B cell (primary cell): Measurements from ENCODE around the gene CPED1. TPM values are rescaled to one million over a fixed set of nuclear protein-coding genes. Genes with fewer than 3 reads are reported as not detected.

Source experiments
- ATAC-seq: fragments of 200-7000 bp; cut with Tn5 transposase; one replicate; pipeline ENCODE4 v1.10.0; 2021; ENCODE audit warnings: low read depth, mild to moderate bottlenecking, moderate number of reproducible peaks, moderate library complexity
- CTCF ChIA-PET: fragments of 350-600 bp; sonication (Branson Sonifier 250); formaldehyde crosslinking; loops from one replicate; lab custom pipeline; 2021; ENCODE audit warnings: antibody characterized with exemption, inconsistent platforms; lab: Charles Lee
- POLR2A ChIA-PET: fragments of 350-600 bp; sonication (Branson Sonifier 250); formaldehyde crosslinking; loops from one replicate; lab custom pipeline; 2021; ENCODE audit warnings: antibody characterized with exemption; lab: Charles Lee
- DNase-seq: peaks from one replicate; pipeline ENCODE4 v3.0.0; 2013
- H2AFZ ChIP-seq: 2 replicates; pipeline ENCODE4 v1.6.1; 2012; ENCODE audit warnings: mild to moderate bottlenecking, low read depth, low read length; ENCODE audit not compliant: insufficient read depth, poor library complexity, severe bottlenecking
- H3K27ac ChIP-seq, 2 donors: 1 replicate in 1 of 2; 2 replicates in 1 of 2; pipeline ENCODE4 v1.5.1; 2012 to 2013; ENCODE audit warnings: low read length in 2 of 2, mild to moderate bottlenecking in 2 of 2, moderate library complexity in 1 of 2
- H3K27me3 ChIP-seq, 4 experiments: fragments of 200-600 bp in 1 of 4; sonication (generic) in 1 of 4; replicated peaks in 1 of 4; 1 replicate in 2 of 4; 2 replicates in 2 of 4; pipeline versions ENCODE4 v1.6.1 to v1.7.0; 2013 to 2016; ENCODE audit warnings: low read length in 3 of 4, mild to moderate bottlenecking in 2 of 4, mixed read lengths in 1 of 4, moderate library complexity in 1 of 4; ENCODE audit not compliant: insufficient read depth in 4 of 4, control insufficient read depth in 3 of 4; ENCODE audit errors: control extremely low read depth in 1 of 4
- H3K36me3 ChIP-seq, 2 experiments: replicated peaks in 1 of 2; 1 replicate in 1 of 2; 2 replicates in 1 of 2; pipeline versions ENCODE4 v1.6.1 to v1.7.1; 2013; ENCODE audit warnings: low read length in 1 of 2; ENCODE audit not compliant: insufficient read depth in 2 of 2, control insufficient read depth in 1 of 2; ENCODE audit errors: control extremely low read depth in 1 of 2, extremely low read depth in 1 of 2
- H3K4me1 ChIP-seq, 2 donors: fragments of 200-600 bp in 1 of 2; sonication (generic) in 1 of 2; 1 replicate in 1 of 2; 2 replicates in 1 of 2; pipeline versions ENCODE4 v1.5.1 to v1.6.1; 2013 to 2017; ENCODE audit warnings: low read length in 2 of 2; ENCODE audit not compliant: control insufficient read depth in 2 of 2, insufficient read depth in 2 of 2
- H3K4me2 ChIP-seq: replicated peaks from 2 replicates; pipeline ENCODE3; 2012; ENCODE audit warnings: mild to moderate bottlenecking, low read depth, low read length; ENCODE audit not compliant: poor library complexity, severe bottlenecking
- H3K4me3 ChIP-seq, 5 experiments: fragments of 200-600 bp in 1 of 5; sonication (generic) in 1 of 5; 1 replicate in 3 of 5; 2 replicates in 2 of 5; pipeline versions ENCODE4 v1.5.1 to v1.7.0; 2011 to 2016; ENCODE audit warnings: low read length in 4 of 5, mild to moderate bottlenecking in 4 of 5, low read depth in 2 of 5, control low read depth in 1 of 5, moderate library complexity in 1 of 5; ENCODE audit not compliant: insufficient read depth in 1 of 5; ENCODE audit errors: control extremely low read depth in 1 of 5, extremely low read depth in 1 of 5
- H3K79me2 ChIP-seq: fragments of 200-600 bp; sonication (generic); one replicate; pipeline ENCODE4 v1.6.0; 2016; ENCODE audit warnings: low read length; ENCODE audit not compliant: control insufficient read depth, insufficient read depth
- H3K9ac ChIP-seq: fragments of 200-600 bp; sonication (generic); 2 replicates; pipeline ENCODE4 v1.6.1; 2017; ENCODE audit warnings: mild to moderate bottlenecking, low read length, moderate library complexity
- H3K9me3 ChIP-seq, 3 donors: one replicate each; pipeline versions ENCODE4 v1.6.1 to v1.7.1; 2013; ENCODE audit warnings: low read length in 2 of 3; ENCODE audit not compliant: control insufficient read depth in 2 of 3, insufficient read depth in 1 of 3; ENCODE audit errors: control extremely low read depth in 1 of 3
- H4K20me1 ChIP-seq: 2 replicates; pipeline ENCODE4 v1.6.0; 2012; ENCODE audit warnings: mild to moderate bottlenecking, low read length; ENCODE audit not compliant: insufficient read depth, control insufficient read depth, poor library complexity, severe bottlenecking
- H3K27ac Mint-ChIP-seq: one replicate; pipeline ENCODE4 v1.8.0; 2021; ENCODE audit warnings: mixed read lengths
- H3K27me3 Mint-ChIP-seq: one replicate; pipeline ENCODE4 v1.8.0; 2021; ENCODE audit warnings: mixed read lengths
- H3K4me1 Mint-ChIP-seq: one replicate; pipeline ENCODE4 v1.8.0; 2021; ENCODE audit warnings: mixed read lengths
- H3K4me3 Mint-ChIP-seq: one replicate; pipeline ENCODE4 v1.8.0; 2021; ENCODE audit warnings: mixed read lengths
- H3K9me3 Mint-ChIP-seq: one replicate; pipeline ENCODE4 v1.8.0; 2022; ENCODE audit warnings: mixed read lengths; ENCODE audit not compliant: insufficient read depth
- EZH2 ChIP-seq: IDR thresholded peaks from 2 replicates; pipeline ENCODE4 v1.6.1; 2012; ENCODE audit warnings: borderline replicate concordance, low read depth, mild to moderate bottlenecking, moderate library complexity, low read length; ENCODE audit not compliant: insufficient read depth, poor library complexity, severe bottlenecking
- WGBS: methylation state at CpG from one replicate; pipeline ENCODE4 v1.1.5; 2013; ENCODE audit warnings: missing lambda C conversion rate; ENCODE audit not compliant: insufficient coverage; 5-methylcytosine and 5-hydroxymethylcytosine counted together
- intact Hi-C: fragments of 100-400 bp; cut with micrococcal nuclease; formaldehyde crosslinking; loops from one replicate; pipeline ENCODE4 v1.10.0; 2022
- polyA plus RNA-seq: library from polyadenylated mRNA; depleted of rRNA; stranded (reverse); fragments of >200 nt; gene quantifications from 2 replicates; pipeline ENCODE4 v1.2.3, GENCODE V29; 2012
- total RNA-seq, 2 donors: library from RNA; stranded (reverse); fragments of 120-200 nt in 1 of 2; gene quantifications; 1 replicate in 1 of 2; 2 replicates in 1 of 2; pipeline versions ENCODE4 v1.2.3 to v1.2.4, GENCODE V29; 2013 to 2022
- TF ChIP-seq, protein P1 (sequence below): fragments of 200-600 bp; IDR thresholded peaks from one replicate; pipeline ENCODE4 v1.8.0; 2022; ENCODE audit warnings: antibody characterized with exemption, mild to moderate bottlenecking

CPED1 gene
- total and polyA plus RNA-seq, 2 donors (not counting 1 experiment from before 2014, with no cell fraction given): 0.44 to 3.8 TPM

DNA sequence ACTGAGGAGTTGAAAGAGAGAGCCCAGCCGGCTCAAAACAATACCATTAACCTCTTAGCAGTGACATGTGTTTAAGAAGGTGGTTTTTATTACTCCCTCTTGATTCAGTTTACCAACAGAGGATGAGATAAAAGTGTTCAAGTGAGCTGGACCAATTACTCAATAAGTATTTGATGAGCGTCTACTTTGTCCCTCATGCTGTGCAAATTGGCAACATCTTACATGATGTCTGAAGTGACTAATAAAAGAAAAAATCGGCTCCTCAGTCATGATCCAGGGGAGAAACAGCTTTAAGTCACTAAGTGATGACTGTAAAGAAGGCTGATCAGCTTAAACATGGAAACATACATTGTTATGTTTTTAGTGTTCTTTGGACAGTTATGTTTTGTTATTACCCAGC, 348.1 kb downstream of the CPED1 start:
- no peak for DNase-seq
- no peak overlapping the region for H3K4me3 Mint-ChIP-seq
- intact Hi-C loops: loop anchor here (2.0 to 10.0 kb wide), 2 partner anchors 348 to 542 kb away; partner anchors contain the start of gene CPED1

DNA sequence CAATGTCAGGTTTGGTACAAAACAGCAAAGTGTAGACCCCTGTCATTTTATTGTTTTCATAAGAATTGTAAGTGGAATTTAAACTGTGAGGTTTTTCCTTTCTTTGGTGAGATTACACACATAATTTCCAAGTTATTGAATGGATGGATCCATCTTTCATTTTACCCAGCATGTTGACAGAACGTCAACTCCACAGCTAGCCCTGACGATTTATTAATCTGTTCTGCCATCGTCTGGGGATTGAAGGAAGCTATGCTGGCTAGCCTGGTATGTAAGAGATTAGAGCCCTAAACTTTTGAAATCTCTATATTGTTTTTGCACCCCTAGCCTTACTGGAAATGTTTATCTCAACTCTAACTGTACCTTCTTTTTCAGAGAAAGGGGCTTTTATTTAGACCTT, 348.9 kb downstream of the CPED1 start:
- Histone ChIP-seq H3K27ac (peak overlapping the region in 1 of 2 donors; percentile 24), H3K4me3 (no peak overlapping the region), H3K27me3 (no peaks in the 10 kb centered on the region), H2AFZ (no peak overlapping the region), H3K79me2 (no peaks in the 10 kb centered on the region), H3K4me1 (no peaks in the 10 kb centered on the region), H3K9ac (no peak overlapping the region), H3K36me3 (peaks cover 3 to 13% of the 10 kb centered on the region in 2 experiments), H4K20me1 (no peaks in the 10 kb centered on the region), H3K4me2 (peak overlapping the region; percentile 11), H3K9me3 (no peaks in the 10 kb centered on the region)
- no peak overlapping the region for H3K4me3 Mint-ChIP-seq
- peak overlapping the region; percentile 46 for H3K27ac Mint-ChIP-seq
- ChIA-PET POLR2A (no interaction called here), CTCF (interaction anchor here (0.7 to 2.7 kb wide), 15 partner anchors 13 to 351 kb away, joined by 3 to 24 read pairs (median 8); no protein-coding TSS in a partner anchor)
- TF ChIP-seq EZH2: no peak
- TF ChIP-seq, protein P1, sequence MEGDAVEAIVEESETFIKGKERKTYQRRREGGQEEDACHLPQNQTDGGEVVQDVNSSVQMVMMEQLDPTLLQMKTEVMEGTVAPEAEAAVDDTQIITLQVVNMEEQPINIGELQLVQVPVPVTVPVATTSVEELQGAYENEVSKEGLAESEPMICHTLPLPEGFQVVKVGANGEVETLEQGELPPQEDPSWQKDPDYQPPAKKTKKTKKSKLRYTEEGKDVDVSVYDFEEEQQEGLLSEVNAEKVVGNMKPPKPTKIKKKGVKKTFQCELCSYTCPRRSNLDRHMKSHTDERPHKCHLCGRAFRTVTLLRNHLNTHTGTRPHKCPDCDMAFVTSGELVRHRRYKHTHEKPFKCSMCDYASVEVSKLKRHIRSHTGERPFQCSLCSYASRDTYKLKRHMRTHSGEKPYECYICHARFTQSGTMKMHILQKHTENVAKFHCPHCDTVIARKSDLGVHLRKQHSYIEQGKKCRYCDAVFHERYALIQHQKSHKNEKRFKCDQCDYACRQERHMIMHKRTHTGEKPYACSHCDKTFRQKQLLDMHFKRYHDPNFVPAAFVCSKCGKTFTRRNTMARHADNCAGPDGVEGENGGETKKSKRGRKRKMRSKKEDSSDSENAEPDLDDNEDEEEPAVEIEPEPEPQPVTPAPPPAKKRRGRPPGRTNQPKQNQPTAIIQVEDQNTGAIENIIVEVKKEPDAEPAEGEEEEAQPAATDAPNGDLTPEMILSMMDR: peak; percentile 35
- no peaks in the 10 kb centered on the region for H3K9me3 Mint-ChIP-seq
- no peaks in the 10 kb centered on the region for H3K27me3 Mint-ChIP-seq
- peaks cover 18% of the 10 kb centered on the region for H3K4me1 Mint-ChIP-seq
- intact Hi-C loops: loop anchor here (1.0 to 10.0 kb wide), 4 partner anchors 174 to 543 kb away; partner anchors contain the start of gene CPED1
- peak; percentile 65 for ATAC-seq
- DNase-seq: peak; percentile 50
- no CpG with 5 or more reads among the region's 3 CpGs for WGBS

More for the DNA sequence above, 348.1 kb downstream of the CPED1 start:
- Histone ChIP-seq H3K9ac (no peak overlapping the region), H3K4me3 (no peak overlapping the region), H3K9me3 (no peaks in the 10 kb centered on the region), H3K79me2 (no peaks in the 10 kb centered on the region), H3K36me3 (peaks cover 3 to 5% of the 10 kb centered on the region in 2 experiments), H3K4me1 (peaks cover 0 to 3% of the 10 kb centered on the region in 2 donors), H3K27ac (no peak overlapping the region), H4K20me1 (no peaks in the 10 kb centered on the region), H3K27me3 (peaks cover 0 to under 1% (median 0%) of the 10 kb centered on the region in 4 experiments), H2AFZ (no peak overlapping the region), H3K4me2 (no peak overlapping the region)
- Mint-ChIP-seq H3K9me3 (no peaks in the 10 kb centered on the region), H3K4me1 (peaks cover 20% of the 10 kb centered on the region), H3K27me3 (peaks cover 2% of the 10 kb centered on the region), H3K27ac (peak overlapping the region; percentile 4)
- POLR2A ChIA-PET: no interaction called here
- no peak for TF ChIP-seq EZH2
- TF ChIP-seq, protein P1: no peak
- CTCF ChIA-PET: interaction anchor here (0.7 to 2.7 kb wide), 17 partner anchors 10 to 350 kb away, joined by 3 to 24 read pairs (median 8); partner anchors contain the start of gene FAM3C
- no peak for ATAC-seq
- WGBS: 100% methylated on average over 2 of the region's 3 CpGs
